BLaER1 (cell line): Measurements from ENCODE around the gene ZSCAN18.

Source experiments
- H3K27ac ChIP-seq: shearing (Covaris generic); formaldehyde crosslinking; 2 replicates; pipeline ENCODE4 v1.8.1; 2022
- H3K27me3 ChIP-seq: shearing (Covaris generic); formaldehyde crosslinking; 2 replicates; pipeline ENCODE4 v1.8.1; 2022
- H3K36me3 ChIP-seq: shearing (Covaris generic); formaldehyde crosslinking; 2 replicates; pipeline ENCODE4 v1.8.1; 2022
- H3K4me1 ChIP-seq: shearing (Covaris generic); formaldehyde crosslinking; 2 replicates; pipeline ENCODE4 v1.8.1; 2022
- H3K4me2 ChIP-seq: shearing (Covaris generic); formaldehyde crosslinking; 2 replicates; pipeline ENCODE4 v1.8.1; 2022
- H3K4me3 ChIP-seq: shearing (Covaris generic); formaldehyde crosslinking; 2 replicates; pipeline ENCODE4 v1.8.1; 2022
- H3K9ac ChIP-seq: shearing (Covaris generic); formaldehyde crosslinking; 2 replicates; pipeline ENCODE4 v1.8.1; 2022
- H3K9me3 ChIP-seq: shearing (Covaris generic); formaldehyde crosslinking; 2 replicates; pipeline ENCODE4 v1.8.1; 2022
- H4K20me1 ChIP-seq: shearing (Covaris generic); formaldehyde crosslinking; 2 replicates; pipeline ENCODE4 v1.8.1; 2022
- Cebpa-rat ChIP-seq: shearing (Covaris generic); IDR thresholded peaks from 2 replicates; pipeline ENCODE4 v1.8.1; 2022

The ZSCAN18 gene

GRCh38 chr19:58089846-58090245 is 8.2 kb downstream of the ZSCAN18 start:
- Histone ChIP-seq H3K9me3 (peaks cover 91% of the 10 kb centered on the region), H3K4me3 (no peak overlapping the region), H3K36me3 (peaks cover 91% of the 10 kb centered on the region), H3K27ac (no peak overlapping the region), H4K20me1 (no peaks in the 10 kb centered on the region), H3K4me1 (no peaks in the 10 kb centered on the region), H3K27me3 (no peaks in the 10 kb centered on the region), H3K4me2 (no peak overlapping the region), H3K9ac (no peak overlapping the region)
- TF ChIP-seq Cebpa-rat: no peak

- Histone ChIP-seq H3K4me1 (no peaks in the 10 kb centered on the region), H3K4me3 (no peak overlapping the region), H3K4me2 (no peak overlapping the region), H3K9ac (no peak overlapping the region), H3K27ac (no peak overlapping the region), H3K9me3 (peaks cover 94% of the 10 kb centered on the region), H4K20me1 (no peaks in the 10 kb centered on the region), H3K27me3 (no peaks in the 10 kb centered on the region), H3K36me3 (peaks cover 92% of the 10 kb centered on the region)
- no peak for TF ChIP-seq Cebpa-rat
Measured at GRCh38 chr19:58088521-58089052, 9.4 kb downstream of the ZSCAN18 start.

GRCh38 chr19:58086825-58087710 is 11.0 kb downstream of the ZSCAN18 start:
- Histone ChIP-seq H3K27me3 (no peaks in the 10 kb centered on the region), H4K20me1 (no peaks in the 10 kb centered on the region), H3K4me1 (no peaks in the 10 kb centered on the region), H3K4me3 (no peak overlapping the region), H3K4me2 (no peak overlapping the region), H3K9me3 (peaks cover 95% of the 10 kb centered on the region), H3K9ac (no peak overlapping the region), H3K36me3 (peaks cover 94% of the 10 kb centered on the region), H3K27ac (no peak overlapping the region)
- TF ChIP-seq Cebpa-rat: no peak

GRCh38 chr19:58085348-58085875 is 12.6 kb downstream of the ZSCAN18 start:
- peak overlapping the region; percentile 19; the same call in 1 of the 2 replicates for H3K4me3 ChIP-seq
- TF ChIP-seq Cebpa-rat: no peak
- no peak overlapping the region for H3K9ac ChIP-seq
- H3K4me1 ChIP-seq: no peaks in the 10 kb centered on the region
- H3K4me2 ChIP-seq: no peak overlapping the region
- no peaks in the 10 kb centered on the region for H4K20me1 ChIP-seq
- H3K27ac ChIP-seq: no peak overlapping the region
- H3K36me3 ChIP-seq: peaks cover 83% of the 10 kb centered on the region
- no peaks in the 10 kb centered on the region for H3K27me3 ChIP-seq
- H3K9me3 ChIP-seq: peaks cover 85% of the 10 kb centered on the region

GRCh38 chr19:58084596-58085347 is 13.3 kb downstream of the ZSCAN18 start:
- TF ChIP-seq Cebpa-rat: no peak
- Histone ChIP-seq H3K9me3 (peaks cover 79% of the 10 kb centered on the region), H3K27ac (no peak overlapping the region), H3K36me3 (peaks cover 77% of the 10 kb centered on the region), H3K4me3 (peak overlapping the region; percentile 19), H3K4me1 (no peaks in the 10 kb centered on the region), H4K20me1 (no peaks in the 10 kb centered on the region), H3K9ac (no peak overlapping the region), H3K27me3 (no peaks in the 10 kb centered on the region), H3K4me2 (no peak overlapping the region)

GRCh38 chr19:58083021-58083420 is 15.0 kb downstream of the ZSCAN18 start:
- Histone ChIP-seq H3K4me2 (no peak overlapping the region), H4K20me1 (no peaks in the 10 kb centered on the region), H3K9ac (no peak overlapping the region), H3K4me1 (no peaks in the 10 kb centered on the region), H3K9me3 (peaks cover 64% of the 10 kb centered on the region), H3K36me3 (peaks cover 62% of the 10 kb centered on the region), H3K27ac (no peak overlapping the region), H3K27me3 (no peaks in the 10 kb centered on the region), H3K4me3 (no peak overlapping the region)
- no peak for TF ChIP-seq Cebpa-rat

GRCh38 chr19:58079792-58080191 is 18.2 kb downstream of the ZSCAN18 start:
- no peaks in the 10 kb centered on the region for H3K27me3 ChIP-seq
- TF ChIP-seq Cebpa-rat: no peak
- H4K20me1 ChIP-seq: no peaks in the 10 kb centered on the region
- H3K4me2 ChIP-seq: no peak overlapping the region
- H3K4me3 ChIP-seq: no peak overlapping the region
- H3K9ac ChIP-seq: no peak overlapping the region
- H3K27ac ChIP-seq: no peak overlapping the region
- H3K36me3 ChIP-seq: peaks cover 45% of the 10 kb centered on the region
- peaks cover 51% of the 10 kb centered on the region for H3K9me3 ChIP-seq
- H3K4me1 ChIP-seq: no peaks in the 10 kb centered on the region

- Histone ChIP-seq H3K4me3 (peak overlapping the region; percentile 41), H3K27me3 (no peaks in the 10 kb centered on the region), H3K36me3 (peaks cover 96% of the 10 kb centered on the region), H3K27ac (no peak overlapping the region), H3K9ac (no peak overlapping the region), H3K9me3 (peaks cover 100% of the 10 kb centered on the region), H3K4me1 (no peaks in the 10 kb centered on the region), H3K4me2 (no peak overlapping the region), H4K20me1 (no peaks in the 10 kb centered on the region)
- no peak for TF ChIP-seq Cebpa-rat
Measured at GRCh38 chr19:58067240-58067912, 30.7 kb downstream of the ZSCAN18 start.

GRCh38 chr19:58063712-58064111 is 34.3 kb downstream of the ZSCAN18 start:
- no peak overlapping the region for H3K9ac ChIP-seq
- H3K27me3 ChIP-seq: no peaks in the 10 kb centered on the region
- H3K36me3 ChIP-seq: peaks cover 84% of the 10 kb centered on the region
- H4K20me1 ChIP-seq: no peaks in the 10 kb centered on the region
- peaks cover 13% of the 10 kb centered on the region for H3K4me1 ChIP-seq
- no peak for TF ChIP-seq Cebpa-rat
- no peak overlapping the region for H3K4me3 ChIP-seq
- no peak overlapping the region for H3K4me2 ChIP-seq
- H3K27ac ChIP-seq: no peak overlapping the region
- H3K9me3 ChIP-seq: peaks cover 94% of the 10 kb centered on the region
